ENCODE results near the gene AK8.

Gene AK8

GRCh38 chr9:132896906-132897305 is 18.8 kb upstream of the AK8 start:
- DNase-seq (ENCODE audit: low spot score) = no peak
- TF ChIP-seq CTCF (IDR thresholded peaks at IDR 0.05; ENCODE audit: extremely low read depth, missing control alignments) = no peak

GRCh38 chr9:132896264-132896663 is 18.2 kb upstream of the AK8 start:
- no peak for TF ChIP-seq CTCF (IDR thresholded peaks at IDR 0.05; ENCODE audit: extremely low read depth, missing control alignments)
- no peak for DNase-seq (ENCODE audit: low spot score)

GRCh38 chr9:132894862-132895835 is 17.1 kb upstream of the AK8 start:
- no peak for TF ChIP-seq CTCF (IDR thresholded peaks at IDR 0.05; ENCODE audit: extremely low read depth, missing control alignments)

GRCh38 chr9:132894346-132894745 is 16.3 kb upstream of the AK8 start:
- DNase-seq (ENCODE audit: low spot score) = no peak

More at GRCh38 chr9:132894862-132895835, 17.1 kb upstream of the AK8 start:
- DNase-seq (ENCODE audit: low spot score) = no peak

GRCh38 chr9:132892400-132892799 is 14.3 kb upstream of the AK8 start:
- TF ChIP-seq CTCF (IDR thresholded peaks at IDR 0.05; ENCODE audit: extremely low read depth, missing control alignments) = no peak
- no peak for DNase-seq (ENCODE audit: low spot score)

More at GRCh38 chr9:132894346-132894745, 16.3 kb upstream of the AK8 start:
- no peak for TF ChIP-seq CTCF (IDR thresholded peaks at IDR 0.05; ENCODE audit: extremely low read depth, missing control alignments)

- TF ChIP-seq CTCF (IDR thresholded peaks at IDR 0.05; ENCODE audit: extremely low read depth, missing control alignments) = no peak
- no peak for DNase-seq (ENCODE audit: low spot score)
These were observed 10.1 kb upstream of the AK8 start for GRCh38 chr9:132888151-132888550.

Measured in GM20000 (cell line).